ENCODE measurements around the gene MACROD2.

DNA sequence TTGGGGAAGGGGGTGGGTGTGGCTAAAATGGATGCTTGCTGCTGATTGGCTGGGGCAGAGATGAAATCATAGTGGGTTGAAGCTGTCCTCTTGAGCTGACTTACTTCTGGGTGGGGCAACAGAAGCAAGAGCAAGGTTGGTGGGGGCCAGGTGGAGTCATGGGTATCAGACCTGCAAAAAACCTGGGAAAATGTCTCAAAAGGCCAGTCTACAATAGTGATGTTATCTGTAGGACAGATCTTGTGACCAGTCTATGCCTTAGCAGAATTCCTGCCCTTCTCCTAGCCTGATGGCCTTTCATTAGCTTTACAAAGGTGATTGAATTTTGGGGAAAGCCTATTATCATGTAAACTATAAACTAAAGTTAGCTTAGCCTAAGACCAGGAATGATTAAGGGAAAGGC lies 1632.2 kb downstream of the MACROD2 start:
- TF ChIP-seq, protein P1, sequence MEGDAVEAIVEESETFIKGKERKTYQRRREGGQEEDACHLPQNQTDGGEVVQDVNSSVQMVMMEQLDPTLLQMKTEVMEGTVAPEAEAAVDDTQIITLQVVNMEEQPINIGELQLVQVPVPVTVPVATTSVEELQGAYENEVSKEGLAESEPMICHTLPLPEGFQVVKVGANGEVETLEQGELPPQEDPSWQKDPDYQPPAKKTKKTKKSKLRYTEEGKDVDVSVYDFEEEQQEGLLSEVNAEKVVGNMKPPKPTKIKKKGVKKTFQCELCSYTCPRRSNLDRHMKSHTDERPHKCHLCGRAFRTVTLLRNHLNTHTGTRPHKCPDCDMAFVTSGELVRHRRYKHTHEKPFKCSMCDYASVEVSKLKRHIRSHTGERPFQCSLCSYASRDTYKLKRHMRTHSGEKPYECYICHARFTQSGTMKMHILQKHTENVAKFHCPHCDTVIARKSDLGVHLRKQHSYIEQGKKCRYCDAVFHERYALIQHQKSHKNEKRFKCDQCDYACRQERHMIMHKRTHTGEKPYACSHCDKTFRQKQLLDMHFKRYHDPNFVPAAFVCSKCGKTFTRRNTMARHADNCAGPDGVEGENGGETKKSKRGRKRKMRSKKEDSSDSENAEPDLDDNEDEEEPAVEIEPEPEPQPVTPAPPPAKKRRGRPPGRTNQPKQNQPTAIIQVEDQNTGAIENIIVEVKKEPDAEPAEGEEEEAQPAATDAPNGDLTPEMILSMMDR (tag by site-specific recombination; IDR thresholded peaks at IDR 0.05): no peak
- TF ChIP-seq, protein P2, sequence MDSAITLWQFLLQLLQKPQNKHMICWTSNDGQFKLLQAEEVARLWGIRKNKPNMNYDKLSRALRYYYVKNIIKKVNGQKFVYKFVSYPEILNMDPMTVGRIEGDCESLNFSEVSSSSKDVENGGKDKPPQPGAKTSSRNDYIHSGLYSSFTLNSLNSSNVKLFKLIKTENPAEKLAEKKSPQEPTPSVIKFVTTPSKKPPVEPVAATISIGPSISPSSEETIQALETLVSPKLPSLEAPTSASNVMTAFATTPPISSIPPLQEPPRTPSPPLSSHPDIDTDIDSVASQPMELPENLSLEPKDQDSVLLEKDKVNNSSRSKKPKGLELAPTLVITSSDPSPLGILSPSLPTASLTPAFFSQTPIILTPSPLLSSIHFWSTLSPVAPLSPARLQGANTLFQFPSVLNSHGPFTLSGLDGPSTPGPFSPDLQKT (IDR thresholded peaks at IDR 0.05; ENCODE audit: borderline replicate concordance, low read depth, low read length): no peak
- TF ChIP-seq, protein P3, sequence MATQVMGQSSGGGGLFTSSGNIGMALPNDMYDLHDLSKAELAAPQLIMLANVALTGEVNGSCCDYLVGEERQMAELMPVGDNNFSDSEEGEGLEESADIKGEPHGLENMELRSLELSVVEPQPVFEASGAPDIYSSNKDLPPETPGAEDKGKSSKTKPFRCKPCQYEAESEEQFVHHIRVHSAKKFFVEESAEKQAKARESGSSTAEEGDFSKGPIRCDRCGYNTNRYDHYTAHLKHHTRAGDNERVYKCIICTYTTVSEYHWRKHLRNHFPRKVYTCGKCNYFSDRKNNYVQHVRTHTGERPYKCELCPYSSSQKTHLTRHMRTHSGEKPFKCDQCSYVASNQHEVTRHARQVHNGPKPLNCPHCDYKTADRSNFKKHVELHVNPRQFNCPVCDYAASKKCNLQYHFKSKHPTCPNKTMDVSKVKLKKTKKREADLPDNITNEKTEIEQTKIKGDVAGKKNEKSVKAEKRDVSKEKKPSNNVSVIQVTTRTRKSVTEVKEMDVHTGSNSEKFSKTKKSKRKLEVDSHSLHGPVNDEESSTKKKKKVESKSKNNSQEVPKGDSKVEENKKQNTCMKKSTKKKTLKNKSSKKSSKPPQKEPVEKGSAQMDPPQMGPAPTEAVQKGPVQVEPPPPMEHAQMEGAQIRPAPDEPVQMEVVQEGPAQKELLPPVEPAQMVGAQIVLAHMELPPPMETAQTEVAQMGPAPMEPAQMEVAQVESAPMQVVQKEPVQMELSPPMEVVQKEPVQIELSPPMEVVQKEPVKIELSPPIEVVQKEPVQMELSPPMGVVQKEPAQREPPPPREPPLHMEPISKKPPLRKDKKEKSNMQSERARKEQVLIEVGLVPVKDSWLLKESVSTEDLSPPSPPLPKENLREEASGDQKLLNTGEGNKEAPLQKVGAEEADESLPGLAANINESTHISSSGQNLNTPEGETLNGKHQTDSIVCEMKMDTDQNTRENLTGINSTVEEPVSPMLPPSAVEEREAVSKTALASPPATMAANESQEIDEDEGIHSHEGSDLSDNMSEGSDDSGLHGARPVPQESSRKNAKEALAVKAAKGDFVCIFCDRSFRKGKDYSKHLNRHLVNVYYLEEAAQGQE (tag by site-specific recombination; IDR thresholded peaks at IDR 0.05): no peak
- TF ChIP-seq ZNF274 (IDR thresholded peaks at IDR 0.05; ENCODE audit: low read length): no peak
- TF ChIP-seq ZNF274 (tag by site-specific recombination; IDR thresholded peaks at IDR 0.05; ENCODE audit: borderline replicate concordance): no peak
- TF ChIP-seq ZNF24 (tag by site-specific recombination; IDR thresholded peaks at IDR 0.05): no peak
